ENCODE measurements around the gene GHRL.

GHRL gene

DNA sequence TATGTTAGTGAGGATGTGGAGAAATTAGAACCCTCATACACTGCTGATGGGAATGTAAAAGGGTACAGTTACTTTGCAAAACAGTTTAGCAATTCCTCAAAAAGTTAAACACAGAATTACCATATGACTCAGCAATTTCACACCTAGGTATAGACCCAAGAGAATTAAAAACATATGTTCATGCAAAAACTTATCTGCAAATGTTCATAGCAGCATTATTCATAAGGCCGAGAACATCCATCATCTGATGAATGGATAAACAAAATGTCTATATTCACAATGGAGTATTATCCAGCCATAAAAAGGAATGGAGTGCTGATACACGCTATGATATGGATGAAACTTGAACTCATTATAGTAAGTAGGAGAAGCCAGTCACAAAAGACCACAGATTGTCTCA, 17.8 kb upstream of the GHRL start:
- DNase-seq (ENCODE audit: low read depth) = no peak
- TF ChIP-seq, protein P1, sequence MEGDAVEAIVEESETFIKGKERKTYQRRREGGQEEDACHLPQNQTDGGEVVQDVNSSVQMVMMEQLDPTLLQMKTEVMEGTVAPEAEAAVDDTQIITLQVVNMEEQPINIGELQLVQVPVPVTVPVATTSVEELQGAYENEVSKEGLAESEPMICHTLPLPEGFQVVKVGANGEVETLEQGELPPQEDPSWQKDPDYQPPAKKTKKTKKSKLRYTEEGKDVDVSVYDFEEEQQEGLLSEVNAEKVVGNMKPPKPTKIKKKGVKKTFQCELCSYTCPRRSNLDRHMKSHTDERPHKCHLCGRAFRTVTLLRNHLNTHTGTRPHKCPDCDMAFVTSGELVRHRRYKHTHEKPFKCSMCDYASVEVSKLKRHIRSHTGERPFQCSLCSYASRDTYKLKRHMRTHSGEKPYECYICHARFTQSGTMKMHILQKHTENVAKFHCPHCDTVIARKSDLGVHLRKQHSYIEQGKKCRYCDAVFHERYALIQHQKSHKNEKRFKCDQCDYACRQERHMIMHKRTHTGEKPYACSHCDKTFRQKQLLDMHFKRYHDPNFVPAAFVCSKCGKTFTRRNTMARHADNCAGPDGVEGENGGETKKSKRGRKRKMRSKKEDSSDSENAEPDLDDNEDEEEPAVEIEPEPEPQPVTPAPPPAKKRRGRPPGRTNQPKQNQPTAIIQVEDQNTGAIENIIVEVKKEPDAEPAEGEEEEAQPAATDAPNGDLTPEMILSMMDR (IDR thresholded peaks at IDR 0.05; ENCODE audit: insufficient read depth, low read depth, low read length, missing control alignments) = no peak
- no peak overlapping the region for H3K4me3 ChIP-seq (ENCODE audit: low read depth, low read length)

DNA sequence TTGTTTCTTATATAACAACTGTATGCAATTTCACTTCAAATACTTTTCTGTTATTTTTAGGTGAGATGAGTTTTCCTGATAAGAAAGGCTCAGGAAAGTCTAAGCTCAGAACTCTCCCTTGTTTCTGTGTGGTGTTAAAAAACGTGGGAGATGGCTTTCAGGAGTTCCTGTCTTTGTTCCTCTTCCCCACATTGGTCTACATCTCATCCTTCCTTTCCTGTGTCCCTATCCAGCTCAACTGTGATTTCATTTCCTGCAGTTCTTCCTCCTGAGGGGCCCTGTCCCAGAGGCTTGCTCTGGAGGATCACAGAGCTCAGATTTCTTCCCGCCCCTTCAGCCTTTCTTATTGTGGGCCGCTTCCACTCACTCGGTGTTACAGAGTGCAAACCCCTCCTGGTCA, 17.0 kb upstream of the GHRL start:
- H3K4me3 ChIP-seq (ENCODE audit: low read depth, low read length) = no peak overlapping the region
- DNase-seq (ENCODE audit: low read depth) = no peak

DNA sequence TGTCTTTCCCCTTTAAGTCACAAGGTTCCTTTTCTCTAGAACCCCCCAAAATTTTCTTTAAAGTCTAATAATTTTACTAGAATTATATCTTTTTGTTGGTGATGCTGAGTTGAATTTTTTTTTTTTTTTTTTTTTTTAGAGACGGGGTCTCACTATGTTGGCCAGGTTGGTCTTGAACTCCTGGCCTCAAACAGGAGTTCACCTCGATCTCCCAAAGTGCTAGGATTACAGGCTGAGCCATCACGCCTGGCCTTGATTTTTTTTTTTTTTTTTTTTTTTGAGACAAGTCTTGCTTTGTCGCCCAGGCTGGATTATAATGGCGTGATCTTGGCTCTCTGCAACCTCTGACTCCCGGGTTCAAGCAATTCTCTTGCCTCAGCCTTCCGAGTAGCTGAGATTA, 15.9 kb upstream of the GHRL start:
- no peak overlapping the region for H3K4me3 ChIP-seq (ENCODE audit: low read depth, low read length)
- DNase-seq (ENCODE audit: low read depth) = no peak
- TF ChIP-seq, protein P1 (IDR thresholded peaks at IDR 0.05; ENCODE audit: insufficient read depth, low read depth, low read length, missing control alignments) = no peak

More for the DNA sequence above, 17.0 kb upstream of the GHRL start:
- TF ChIP-seq, protein P1 (IDR thresholded peaks at IDR 0.05; ENCODE audit: insufficient read depth, low read depth, low read length, missing control alignments) = no peak

DNA sequence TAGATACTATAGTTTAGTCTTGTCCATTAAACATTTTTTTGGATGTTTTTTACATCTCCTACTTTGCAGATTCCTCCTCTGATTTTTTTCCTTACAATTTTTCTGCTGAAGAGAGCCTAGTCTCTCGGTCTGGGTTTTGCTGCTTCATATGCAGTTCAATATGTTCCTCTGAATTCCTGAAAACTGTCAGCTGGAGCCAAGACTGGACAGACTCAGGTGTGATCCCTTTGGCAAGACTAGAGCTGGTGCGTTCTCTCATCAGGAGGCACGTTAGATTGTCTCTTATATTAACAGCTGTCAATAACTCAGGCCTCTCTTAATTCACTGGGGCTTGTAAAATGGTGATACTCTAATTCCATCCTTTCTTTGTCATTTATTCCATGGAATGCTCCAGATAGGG, 13.4 kb upstream of the GHRL start:
- TF ChIP-seq, protein P1 (IDR thresholded peaks at IDR 0.05; ENCODE audit: insufficient read depth, low read depth, low read length, missing control alignments) = no peak

DNA sequence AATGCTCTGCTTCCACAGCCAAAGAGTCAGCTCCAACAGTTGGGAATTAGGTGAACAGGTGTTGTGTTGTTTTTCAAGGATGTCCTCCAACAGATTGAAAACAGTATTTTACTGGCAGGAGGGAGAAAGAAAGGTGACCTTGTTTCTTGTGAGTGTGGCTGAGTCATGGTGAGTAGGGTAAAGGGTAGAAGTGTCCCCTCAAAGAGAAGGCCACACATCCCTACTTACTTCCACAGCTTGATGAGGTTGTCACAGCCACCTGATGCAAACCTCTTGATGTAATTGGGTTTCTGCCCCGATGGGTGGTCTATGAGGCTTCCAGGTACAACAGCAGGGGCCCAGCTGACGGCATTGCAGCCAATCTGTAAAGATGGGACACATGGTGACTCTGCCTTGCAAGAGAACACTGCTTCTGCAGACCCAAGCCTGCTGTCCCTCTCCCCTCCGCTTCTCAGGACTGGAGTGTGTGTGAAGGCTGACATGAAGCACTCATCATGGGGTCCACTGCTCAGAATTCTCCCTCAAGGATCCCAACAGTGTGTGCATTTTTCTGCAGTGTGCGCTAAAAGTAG, 12.7 kb upstream of the GHRL start:
- H3K4me3 ChIP-seq (ENCODE audit: low read depth, low read length) = no peak overlapping the region
- DNase-seq (ENCODE audit: low read depth) = no peak
- TF ChIP-seq, protein P1 (IDR thresholded peaks at IDR 0.05; ENCODE audit: insufficient read depth, low read depth, low read length, missing control alignments) = no peak

More for the DNA sequence above, 13.4 kb upstream of the GHRL start:
- H3K4me3 ChIP-seq (ENCODE audit: low read depth, low read length) = no peak overlapping the region
- DNase-seq (ENCODE audit: low read depth) = no peak

DNA sequence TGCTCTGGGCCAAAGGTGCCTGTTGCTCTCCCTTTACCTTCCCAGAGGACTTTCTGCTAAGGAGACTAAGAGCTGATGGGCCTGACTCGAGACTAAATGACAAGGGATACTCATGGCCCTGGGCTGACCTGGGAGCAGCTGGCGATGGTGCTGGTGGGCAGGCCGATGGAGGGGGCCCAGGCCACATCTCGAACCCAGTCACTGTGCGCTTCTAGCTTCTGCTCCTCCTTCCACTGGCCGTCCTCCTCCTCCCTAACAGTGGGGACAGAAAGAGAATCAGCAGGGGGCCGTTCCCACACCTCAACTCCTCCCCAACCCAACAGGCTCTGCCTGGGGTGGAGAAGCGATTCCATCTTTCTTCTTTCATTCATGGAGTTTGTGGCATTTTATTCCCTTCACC, 12.2 kb upstream of the GHRL start:
- TF ChIP-seq, protein P1 (IDR thresholded peaks at IDR 0.05; ENCODE audit: insufficient read depth, low read depth, low read length, missing control alignments) = no peak
- DNase-seq (ENCODE audit: low read depth) = no peak
- H3K4me3 ChIP-seq (ENCODE audit: low read depth, low read length) = no peak overlapping the region

DNA sequence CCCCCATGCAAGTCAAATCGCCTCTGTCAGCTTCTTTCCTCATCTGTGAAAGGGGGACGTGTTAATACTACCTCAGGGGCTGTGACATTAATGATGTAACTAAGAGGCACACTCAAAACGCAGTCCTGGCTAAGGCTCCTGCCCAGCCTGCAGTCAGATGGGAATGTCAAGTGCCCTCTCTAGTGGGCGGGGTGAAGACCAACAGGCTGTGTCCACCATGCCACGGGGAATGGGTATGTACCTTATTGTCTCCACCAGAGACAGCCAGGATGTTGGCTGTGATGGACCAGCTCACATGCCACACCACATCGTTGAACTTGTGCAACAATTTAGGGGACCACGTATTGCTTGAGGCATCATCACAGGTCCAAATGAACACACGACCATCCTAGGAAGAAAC, 11.0 kb upstream of the GHRL start:
- H3K4me3 ChIP-seq (ENCODE audit: low read depth, low read length) = no peak overlapping the region
- DNase-seq (ENCODE audit: low read depth) = no peak
- TF ChIP-seq, protein P1 (IDR thresholded peaks at IDR 0.05; ENCODE audit: insufficient read depth, low read depth, low read length, missing control alignments) = no peak
